NCI-H460 (cell line): ENCODE data around the gene RNF166. TPM values are rescaled to one million over a fixed set of nuclear protein-coding genes. Genes with fewer than 3 reads are reported as not detected.

Source experiments
- DNase-seq: peaks from one replicate; pipeline ENCODE4 v3.0.0-alpha.2; 2016; ENCODE audit warnings: low read depth; ENCODE audit errors: extremely low read depth
- total RNA-seq: library from RNA; depleted of rRNA; stranded (reverse); fragments of >200 nt; shearing (Covaris generic); gene quantifications from 2 replicates; pipeline ENCODE4 v1.2.3, GENCODE V29; 2014

RNF166 gene
- total RNA-seq, 1 experiment from 2014 or later: 11.8 TPM

DNA sequence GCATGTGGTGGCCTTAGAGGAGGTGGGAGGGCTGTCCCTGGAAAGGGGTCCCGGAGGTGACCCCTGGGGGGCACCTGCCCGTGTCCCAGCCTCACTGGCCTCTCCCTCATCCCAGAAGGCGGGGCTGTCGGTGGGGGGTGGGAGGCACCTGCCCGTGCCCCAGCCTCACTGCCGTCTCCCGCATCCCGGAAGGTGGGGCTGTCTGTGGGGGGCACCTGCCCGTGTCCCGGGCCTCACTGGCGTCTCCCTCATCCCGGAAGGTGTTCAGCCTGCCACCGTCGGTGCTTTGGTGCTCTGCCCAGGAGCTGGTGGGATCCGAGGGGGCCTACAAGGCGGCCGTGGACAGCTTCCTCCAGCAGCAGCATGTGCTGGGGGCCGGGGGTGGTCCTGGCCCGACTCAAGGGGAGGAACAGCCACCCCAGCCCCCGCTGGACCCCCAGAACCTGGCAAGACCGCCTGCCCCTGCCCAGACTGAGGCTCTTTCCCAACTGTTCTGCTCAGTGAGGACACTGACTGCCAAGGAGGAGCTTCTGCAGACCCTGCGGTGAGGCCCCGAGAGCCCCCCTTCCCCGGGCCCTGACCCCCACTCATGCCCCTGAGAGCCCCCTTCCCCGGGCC lies 6.3 kb upstream of the RNF166 start:
- no peak for DNase-seq

DNA sequence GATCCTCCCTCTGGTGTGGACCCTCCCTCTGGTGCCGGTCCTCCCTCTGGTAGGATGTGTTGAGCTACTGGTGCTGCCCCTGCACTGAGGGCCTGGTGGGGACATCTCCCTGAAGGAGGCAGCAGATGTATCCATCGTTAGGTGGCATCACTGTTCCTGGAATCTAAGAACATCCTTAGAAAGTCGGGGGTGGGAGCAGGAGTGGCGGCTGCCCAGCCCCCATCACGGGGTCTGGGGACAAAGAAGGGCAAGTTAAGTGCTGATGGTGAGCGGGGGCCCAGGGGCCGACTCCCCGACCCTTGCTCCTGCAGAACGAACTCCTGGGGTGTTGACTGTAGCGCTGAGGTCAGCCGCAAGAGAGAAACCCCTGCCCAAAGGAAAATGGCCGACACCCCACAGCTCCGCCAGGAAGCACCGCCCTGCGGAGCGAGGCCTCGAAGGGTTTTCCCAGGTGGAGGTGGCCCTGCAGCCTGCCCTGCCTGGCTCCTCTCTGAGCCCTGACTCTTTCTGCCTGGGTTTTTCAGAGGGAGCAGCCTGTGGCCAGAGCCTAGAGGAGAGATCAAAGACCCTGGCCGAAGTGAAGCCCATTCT lies 5.6 kb upstream of the RNF166 start:
- DNase-seq: no peak

DNA sequence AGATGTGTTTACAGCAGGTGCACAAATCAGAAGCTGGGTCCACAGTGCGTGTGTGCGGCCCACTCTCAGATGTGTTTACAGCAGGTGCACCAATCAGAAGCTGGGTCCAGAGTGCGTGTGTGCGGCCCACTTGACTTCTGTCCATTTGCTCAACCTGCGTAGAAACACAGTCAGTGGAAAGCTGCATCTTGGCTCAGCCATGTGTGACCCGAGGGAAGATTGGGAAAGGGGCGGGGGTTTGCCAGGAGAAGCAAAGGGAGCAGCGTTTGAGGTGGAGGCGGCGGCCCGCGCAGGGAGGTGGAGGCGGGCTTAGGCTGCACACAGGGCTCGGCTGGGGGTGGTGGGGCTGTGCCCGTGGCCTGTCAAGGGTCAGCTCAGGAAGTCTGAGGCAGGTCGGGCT lies 4.3 kb upstream of the RNF166 start:
- no peak for DNase-seq

DNA sequence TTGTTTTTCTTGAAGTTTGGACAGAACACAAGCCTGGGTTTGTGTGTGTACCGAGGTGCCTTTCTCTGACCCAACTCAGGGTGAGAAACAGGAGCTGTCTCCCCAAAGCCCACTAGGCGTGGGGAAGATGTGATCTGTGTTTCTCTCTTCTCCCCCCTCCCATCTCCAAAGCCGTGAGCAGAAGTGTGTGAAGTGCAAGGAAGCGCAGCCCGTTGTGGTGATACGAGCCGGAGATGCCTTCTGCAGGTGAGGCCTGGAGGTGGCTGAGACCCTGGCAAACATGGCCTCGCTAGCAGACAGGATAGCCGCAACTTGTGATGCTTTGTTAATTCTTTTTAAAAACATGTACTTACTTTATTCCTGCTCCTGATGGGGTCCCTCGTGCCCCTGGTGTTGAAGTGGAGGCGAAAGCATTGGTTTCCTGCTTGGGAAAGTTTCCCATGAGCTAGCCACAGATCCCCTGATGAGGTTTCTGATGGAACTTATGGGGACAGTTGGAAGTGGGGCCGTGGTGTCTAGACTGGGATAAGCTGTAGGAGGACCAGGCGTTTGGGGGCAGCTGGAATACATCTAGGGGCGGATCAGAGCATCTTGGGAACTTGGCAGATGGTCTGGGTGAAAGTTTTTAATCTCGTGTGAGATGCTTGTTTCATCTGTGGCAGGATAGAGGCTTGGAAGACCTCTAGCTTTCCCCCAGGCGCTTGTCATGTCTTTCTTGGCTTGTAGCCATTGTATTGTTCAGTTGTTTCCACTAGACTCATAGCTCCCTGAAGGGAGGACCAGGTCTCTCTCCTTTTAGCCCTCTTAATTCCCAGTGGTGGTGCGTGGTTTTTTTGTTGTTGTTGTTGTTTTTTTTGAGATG lies 988 bp upstream of the RNF166 start:
- DNase-seq: no peak

DNA sequence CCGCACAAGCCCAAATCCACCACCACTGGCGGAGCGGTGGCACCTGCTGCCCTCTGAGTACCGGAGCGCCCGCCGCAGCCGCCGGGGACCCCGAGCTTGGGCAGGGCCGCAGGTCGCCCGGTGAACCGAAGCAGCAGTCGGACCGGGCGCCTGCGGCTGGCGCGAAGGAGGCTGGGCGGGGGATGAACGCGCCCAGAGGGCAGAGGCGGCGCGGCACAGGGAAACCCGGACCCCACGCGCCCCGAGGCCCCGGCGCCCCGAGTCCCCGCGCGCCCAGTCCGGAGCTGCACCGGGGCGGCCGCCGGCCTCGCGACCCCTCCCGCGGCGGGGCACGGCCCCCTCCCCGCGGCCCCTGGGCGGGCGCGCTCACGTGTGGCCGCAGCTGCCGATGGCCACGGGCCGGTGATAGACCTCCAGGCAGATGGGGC lies 393 bp downstream of the RNF166 start:
- no peak for DNase-seq

DNA sequence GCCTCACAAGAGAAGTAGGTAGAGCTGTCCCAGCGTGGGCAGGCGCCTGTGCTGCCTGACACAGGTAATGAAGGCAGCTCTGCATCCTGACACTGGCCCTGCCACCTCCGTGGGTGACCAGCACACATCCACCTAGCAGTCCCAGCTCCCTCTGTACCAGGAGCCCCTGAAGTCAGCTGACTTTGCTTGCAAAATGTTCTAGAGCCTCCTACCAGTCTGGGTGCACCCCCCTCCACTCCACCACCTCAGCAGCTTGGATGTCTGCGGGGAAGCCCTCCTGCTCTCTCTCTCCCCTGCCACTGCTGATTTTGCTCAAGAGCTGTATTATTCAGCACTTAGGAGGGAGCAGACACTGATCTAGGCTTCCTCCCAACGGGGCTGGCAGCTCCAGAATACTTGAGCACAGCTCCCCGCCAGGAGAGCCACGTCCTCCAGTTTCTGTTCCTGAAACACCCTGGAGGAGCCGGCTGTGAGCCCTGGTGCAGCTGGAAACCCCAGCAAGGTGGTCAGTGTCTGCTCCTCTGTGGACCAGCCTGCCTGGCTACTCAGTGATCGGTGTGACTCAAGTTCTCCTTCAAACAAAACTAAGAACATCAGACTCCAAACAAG lies 1.0 kb downstream of the RNF166 start:
- no peak for DNase-seq

DNA sequence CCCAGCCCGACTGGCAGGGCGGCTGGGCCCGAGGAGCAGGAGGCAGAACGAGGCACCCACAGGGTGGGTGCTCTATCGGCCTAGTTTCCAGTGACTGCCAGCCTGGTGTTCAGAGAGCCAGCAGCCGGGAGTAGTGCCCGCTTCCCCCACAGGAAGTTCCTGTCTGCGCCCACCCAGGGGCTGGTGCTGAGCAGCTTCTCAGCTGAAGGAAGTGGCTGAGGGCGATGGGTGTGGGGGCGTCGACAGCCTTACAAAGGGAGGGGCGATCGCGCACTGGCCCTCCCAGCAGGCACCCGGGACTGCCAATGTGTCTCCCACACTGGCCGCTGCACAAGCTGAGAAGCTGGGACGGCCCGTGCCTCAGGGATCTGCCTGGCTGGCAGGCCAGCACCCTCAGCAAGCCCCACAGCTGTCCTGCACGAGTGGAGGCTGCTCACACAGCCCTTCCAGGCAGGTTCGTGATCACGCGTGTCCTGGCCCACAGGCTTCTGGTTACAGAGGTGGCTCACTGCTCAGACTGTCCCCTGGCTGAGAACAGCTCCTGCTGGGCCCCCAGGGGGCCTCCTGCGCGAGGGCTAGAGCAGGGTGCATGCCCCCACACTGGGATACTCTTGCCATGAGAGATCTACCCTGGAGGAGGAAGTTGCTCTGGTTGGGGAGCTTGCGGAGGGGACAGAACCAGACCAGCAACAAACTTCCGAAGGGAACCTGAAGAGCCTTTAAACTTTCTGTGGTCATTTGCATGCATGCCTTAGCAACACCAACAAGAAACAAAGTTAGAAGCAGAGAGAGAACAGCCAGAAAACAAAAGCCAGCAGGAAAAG lies 2.5 kb downstream of the RNF166 start:
- DNase-seq: no peak

DNA sequence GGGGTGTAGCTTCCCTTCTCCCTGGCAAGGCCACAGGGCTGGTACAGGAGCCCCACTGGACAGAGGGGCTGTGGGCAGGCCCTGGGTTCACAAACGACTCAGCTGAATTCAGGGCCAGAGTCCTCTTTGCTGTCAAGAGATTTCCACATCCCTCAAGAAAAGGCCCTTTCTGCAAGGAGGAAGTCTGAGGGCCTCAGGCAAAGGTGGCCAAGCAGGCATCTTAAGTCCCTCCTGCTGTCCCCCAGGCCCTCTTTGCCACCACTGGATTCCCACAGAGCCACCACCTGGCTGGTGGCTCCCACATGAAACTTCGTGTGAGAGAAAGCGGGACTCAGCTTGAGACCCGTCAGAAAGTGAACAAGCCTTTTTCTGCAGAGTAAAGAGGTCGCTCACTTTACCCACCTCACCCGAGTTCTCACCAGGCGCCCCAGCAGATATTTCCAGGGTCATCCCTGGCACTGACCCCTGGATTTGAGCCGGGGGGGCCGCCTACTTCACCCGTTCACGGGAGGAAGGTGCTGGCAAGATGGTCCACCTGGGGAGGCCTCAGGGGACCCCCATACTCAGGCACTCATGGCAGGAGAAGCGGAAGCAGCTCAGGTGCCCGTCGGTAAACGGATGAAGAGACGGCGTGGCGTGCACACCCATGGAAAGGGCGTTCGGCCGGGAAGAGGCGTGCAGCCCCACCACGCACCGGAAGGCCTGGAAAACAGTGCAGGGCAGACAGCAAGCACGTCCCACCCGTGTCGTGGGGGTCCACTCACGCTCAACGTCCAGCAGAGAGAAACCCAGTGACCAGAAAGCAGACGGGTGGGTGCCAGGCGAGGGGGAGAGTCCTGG lies 3.6 kb downstream of the RNF166 start:
- DNase-seq: no peak

DNA sequence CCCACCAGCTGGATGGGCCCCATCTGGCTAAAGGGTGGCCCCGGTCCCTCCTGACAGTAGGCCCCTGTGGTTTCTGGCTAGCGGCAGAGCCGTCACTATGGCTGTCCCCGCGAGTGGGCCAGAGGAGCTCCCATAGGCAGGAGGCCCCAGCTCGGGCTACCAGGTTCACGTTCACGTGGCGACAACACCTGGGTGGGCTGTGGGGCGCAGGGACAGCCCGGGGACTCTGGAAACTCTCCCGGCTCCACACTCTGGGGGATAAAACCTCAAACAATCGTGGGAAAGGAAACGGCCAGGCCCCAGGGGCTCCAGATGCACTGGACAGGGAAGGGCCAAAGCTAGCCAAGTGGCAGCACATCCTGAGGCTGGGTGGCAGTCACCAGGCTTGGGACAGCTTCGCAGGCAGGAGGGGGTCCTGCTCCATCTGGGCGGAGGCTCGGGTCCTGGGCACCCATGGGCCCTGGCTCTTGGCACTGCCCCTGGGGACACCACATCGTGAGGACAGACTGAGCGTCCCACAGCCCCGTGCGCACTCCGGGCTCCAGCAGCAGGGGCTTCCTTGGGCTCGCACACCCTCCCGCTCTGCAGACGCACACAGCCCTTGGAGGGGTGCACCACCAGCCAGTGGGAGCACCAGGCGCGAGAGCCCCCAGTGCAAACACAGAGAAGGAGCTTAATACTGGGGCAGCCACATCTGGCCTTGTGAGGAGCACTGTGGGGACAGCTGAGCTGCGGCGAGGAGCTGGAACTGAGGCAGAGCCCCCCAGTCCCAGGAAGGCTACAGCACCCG lies 4.4 kb downstream of the RNF166 start:
- no peak for DNase-seq

DNA sequence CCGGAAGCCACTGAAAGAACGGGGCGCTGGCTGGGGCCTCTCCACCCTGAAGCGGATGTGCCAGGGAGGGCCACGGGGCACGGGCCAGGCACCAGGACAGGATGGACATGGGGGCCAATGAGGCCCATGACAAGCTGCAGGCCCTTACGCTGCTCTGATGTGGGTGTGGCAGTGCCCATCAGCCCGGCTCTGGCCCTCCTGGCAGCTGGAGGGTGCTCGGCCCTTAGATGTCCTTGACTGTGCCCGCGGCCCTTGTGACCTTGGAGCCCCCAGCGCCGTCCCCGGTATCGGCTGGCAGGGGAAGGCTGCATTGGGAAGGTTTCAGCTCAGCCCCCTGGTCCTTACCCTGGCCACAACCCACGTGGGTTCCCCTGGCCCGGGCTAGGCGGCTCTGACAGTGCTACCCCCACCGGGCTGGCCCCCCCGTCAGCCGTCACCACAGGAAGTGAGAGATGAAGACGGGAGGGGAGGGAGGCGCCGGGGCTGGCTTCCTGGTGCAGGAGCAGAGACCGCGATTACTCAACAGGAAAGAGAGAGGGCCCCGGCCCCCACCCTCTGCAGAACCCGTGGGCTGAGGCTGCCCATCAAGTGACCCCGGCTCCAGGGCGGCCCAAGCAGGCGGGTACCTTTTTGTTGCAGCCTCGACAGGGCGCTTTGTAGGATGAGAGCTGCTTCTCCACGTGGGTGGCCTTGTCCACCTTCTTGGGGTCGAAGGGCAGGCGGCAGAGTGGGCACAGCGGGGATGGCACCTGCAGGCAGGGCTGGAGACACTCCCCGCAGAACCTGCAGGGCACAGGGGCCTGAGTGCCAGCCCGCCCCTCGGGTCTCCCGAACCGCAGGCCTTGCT lies 5.3 kb downstream of the RNF166 start:
- no peak for DNase-seq

DNA sequence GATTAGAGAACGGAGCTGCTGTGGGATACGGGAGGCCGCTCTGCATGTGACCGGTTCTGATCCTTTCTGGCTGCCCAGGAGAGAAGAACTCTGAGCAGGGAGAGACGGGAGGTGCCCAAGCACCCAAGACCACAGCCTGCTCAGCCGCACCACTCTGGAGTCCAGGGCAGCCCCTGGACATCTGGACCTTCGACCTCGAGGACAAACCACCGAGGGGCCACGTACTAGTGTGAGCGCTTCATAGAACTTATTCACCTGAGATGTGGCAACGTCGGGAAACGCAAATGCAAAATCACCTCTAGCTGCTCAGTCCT lies 5.9 kb downstream of the RNF166 start:
- DNase-seq: no peak

DNA sequence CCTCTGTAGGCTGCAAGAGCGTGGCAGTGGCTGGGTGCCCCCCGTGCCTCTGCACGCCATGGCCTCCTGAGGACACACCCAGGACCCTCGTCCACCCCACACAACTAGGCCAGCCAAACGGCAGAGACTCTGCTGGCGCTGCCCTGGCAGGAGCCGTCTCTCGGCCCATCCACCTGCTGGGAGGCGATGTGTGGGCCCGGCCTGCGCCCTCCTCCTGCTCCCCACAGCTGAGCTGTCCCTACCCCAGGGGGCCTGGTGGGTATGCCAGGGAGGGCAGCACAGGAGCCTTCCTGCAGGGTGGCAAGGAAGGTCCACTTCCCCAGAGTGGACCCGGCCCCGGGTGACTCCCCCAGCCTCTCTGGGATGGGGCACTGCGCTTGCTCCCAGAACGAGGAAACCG lies 7.0 kb downstream of the RNF166 start:
- DNase-seq: no peak

DNA sequence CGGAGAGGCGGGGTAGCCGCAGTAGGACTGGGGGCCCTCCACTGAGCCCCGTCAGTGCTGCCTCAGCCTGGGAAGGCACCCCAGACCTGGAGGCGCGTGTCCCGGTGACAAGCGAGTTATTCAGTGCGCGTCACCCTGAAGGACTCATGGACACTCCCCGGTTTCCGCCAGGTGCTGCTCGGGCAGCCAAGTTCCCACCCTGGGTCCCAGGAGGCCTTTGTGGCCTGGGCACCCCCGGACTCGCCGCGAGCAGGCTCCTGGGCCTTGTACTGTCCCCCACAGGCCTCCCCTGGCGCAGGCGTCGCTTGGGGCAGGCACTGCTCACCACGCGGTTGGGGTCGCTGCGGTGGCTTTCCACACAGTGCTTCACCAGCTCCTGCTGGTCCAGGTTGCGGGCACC lies 7.6 kb downstream of the RNF166 start:
- no peak for DNase-seq

DNA sequence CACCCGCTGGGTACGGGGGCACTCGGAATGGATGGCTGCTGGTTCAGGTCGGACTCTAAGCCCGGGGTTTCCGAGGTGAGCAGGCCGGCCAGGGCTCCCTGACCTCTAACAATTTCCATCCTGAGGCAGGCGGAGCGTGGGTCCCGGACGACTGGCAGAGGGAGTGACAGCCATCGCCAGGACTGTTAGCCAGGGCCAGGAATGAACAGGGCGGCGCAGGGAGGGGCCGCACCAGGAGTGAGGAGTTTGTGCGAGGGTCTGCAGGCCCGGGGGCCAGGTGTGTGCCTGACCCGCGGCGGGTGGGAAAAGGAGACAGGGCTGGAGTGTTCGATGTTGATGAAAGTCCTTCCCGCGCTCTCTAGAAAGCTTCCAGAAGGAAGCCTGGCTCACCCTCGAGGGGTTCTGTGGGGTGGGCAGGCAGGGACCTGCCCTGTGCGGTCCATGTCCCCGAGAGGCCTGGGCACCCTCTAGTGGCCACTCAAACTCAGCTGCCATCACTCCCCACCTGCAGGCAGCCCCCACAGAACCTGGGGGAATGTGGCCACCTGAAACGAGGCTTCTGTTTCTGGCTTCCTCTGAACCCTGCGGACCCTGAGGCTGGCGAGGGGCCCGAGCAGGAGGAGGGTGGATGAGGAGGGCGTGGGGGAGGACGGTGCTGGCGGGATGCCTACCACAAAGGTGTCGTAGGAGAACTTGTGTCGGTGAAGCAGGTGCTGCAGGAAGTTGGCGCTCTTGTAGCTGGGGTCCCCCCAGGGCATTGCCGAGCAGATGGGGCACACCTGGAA lies 8.2 kb downstream of the RNF166 start:
- no peak for DNase-seq

DNA sequence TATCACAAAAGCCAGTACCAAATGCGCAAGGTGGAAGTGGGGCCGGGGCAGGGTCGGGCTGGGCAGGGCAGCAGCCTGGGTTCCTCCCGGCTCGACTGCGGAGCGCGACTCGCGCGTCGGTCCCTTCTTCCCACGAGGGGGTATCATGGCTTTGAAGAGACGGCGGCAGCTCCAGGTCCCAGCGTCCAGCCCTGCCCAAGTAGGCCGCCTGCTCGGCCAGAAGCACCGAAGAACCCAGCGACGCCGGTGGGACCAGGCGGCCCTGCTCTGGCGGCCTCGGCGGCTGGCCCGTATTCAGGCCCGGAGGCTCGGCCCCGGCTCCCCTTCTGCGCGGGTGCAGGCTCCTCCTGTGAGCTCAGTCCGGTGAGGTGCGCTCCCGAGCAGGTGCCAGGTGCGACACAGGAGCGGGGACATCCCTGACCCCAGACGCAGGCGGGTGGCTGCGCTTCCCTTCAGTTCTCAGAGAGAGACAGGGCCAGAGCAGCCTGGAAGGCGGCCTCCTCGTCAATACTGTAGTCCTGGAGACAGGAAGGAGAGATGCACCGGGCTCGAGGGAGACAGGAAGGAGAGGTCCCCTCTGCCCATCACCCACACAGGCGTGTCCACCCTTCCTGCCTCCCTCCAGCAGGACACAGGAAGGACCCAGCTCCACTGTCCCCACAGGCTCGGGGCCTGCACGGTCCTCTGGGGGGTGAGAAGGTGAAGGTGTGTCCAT lies 8.9 kb downstream of the RNF166 start:
- no peak for DNase-seq

DNA sequence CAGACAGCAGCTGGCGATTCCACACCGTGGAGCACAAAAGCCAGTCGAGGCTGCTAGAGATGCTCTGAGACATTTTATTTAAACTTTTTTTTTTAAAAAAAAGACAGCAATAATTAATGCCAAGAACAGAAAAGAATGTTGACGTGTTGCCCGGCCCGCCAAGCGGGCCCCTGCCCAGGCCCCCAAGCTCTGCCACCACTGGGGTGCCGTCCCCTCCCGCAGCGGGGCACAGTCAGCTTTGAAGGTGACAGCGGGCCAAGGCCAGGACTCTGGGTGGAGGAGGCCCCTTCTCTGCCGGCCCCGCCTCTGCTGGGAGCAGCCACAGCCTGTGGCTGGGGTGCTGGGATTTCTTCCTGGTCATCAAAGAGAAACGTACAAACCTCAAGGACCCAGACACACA lies 9.8 kb downstream of the RNF166 start:
- DNase-seq: no peak

DNA sequence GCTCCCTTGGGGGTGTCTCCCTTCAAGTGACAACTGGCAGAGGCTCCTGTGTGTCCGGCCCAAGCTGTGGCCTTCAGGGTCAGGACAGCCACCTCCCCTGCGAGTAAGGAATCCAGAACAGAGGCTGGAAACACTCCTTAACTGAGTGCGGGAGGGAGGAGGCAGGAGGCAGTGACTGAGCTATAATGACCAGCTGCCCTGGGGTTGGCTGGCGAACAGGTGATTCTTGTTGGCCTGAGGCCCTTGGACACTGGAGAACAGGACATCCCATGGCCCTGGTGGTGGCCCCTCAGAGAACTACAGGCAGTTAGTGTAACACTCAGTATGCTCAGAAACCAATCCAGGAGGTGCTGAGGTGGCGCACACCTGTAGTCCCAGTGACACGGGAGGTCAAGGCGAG lies 10.5 kb downstream of the RNF166 start:
- no peak for DNase-seq
